OCI-M2 (cell line): ENCODE data around the gene FUT4.
"Not testable (repeated sequence)": the region's sequence is repeated elsewhere in the genome, so short reads cannot be mapped to it uniquely, and the experiment has no call there.

ENCODE experiments used
- DNase-seq: peaks from one replicate; lab custom pipeline; 2025; ENCODE audit not compliant: unreplicated experiment; lab: John Stamatoyannopoulos, UW

Gene FUT4

DNA sequence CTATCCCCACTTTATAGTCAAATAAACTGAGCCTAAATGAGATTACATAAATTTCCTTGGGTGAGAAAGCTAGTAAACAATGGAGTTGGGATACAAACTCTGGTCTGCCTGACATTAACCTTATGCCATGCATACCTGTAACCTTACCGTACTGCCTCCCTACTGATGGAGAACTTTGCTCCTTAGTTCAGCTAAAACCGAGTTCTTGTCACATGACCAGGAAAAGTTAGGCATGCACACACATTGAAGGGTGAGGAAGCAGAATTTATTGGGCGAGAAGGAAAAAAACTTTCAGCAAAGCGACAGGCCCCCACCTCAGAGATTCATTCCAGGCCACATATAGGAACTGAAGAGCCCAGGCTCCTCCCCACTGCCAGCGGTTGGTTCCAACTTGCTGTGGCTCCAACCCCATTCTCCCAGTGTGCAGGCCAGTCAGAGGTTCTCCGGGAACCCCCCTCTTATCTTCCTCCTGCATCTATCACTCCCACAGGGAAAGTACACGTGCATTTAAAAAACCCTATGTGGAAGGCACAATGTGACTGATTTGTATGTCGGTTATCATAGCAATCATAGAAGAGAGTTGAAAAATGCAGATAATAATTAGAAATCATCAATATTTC is 20.2 kb downstream of the FUT4 start:
- DNase-seq: no peak

DNA sequence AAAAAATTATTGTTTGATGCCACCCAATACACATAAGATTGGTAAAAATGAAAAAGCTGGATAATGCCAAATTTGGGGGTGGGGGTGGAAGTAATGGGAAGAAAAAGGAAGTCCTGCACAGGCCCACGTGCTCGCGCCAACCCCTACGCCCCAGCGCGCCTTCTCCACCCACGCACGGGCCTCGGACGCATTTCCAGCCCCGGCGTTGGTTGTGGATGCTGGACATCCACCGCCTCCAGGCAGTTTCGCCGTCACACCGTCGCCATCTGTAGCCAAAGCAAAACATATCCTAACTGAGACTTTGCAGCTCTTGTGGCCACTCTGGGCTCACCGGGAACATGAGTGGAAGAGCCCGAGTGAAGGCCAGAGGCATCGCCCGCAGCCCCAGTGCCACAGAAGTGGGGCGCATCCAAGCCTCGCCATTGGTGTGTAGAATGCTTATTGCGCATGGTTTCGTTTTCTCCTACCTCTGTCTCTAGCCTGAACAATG is 23.5 kb downstream of the FUT4 start, which contains the start of gene PIWIL4:
PIWIL4 (plus strand) TSS at position 188 of the 490 bp plus-strand sequence; CDS start at position 339, 151 bp downstream.
- no peak for DNase-seq

DNA sequence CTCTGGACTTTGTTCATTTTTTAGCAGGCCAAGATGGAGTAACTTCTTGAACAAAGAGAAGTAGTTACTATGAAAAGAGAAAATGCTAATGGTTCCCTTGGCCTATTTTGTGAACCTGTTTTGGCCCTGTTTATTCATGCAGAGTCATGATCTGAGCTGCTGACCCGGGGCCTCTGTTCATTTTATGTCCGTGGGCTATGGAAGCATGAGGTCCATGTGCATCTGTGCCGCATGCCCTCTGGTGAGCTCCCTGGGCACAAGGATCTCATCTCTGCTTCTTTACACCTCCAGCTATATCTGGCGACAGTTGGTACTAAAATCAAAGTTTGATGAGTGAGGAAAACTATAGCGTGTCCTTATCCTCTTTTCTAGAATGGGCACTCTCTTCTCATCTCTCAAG is 24.5 kb downstream of the FUT4 start:
- no peak for DNase-seq

DNA sequence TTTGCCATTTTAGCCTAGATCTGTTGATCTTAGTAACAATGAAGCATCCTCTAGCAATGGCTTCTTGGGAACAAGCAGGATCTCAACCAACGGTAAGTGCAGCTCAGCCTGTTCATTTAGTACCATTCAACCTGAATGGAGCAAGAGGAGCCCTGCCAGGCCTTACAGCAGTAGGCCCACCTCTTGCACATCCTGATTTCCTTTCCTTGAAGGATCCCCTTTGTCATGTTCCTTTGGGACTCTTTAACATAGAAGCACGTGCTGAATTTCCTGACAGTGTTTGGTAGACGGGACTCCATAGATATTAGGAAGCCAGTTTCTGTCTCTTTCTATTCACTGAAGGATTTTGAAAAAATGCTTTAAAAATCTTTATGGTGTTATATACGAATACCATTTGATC is 25.0 kb downstream of the FUT4 start:
- DNase-seq: no peak

DNA sequence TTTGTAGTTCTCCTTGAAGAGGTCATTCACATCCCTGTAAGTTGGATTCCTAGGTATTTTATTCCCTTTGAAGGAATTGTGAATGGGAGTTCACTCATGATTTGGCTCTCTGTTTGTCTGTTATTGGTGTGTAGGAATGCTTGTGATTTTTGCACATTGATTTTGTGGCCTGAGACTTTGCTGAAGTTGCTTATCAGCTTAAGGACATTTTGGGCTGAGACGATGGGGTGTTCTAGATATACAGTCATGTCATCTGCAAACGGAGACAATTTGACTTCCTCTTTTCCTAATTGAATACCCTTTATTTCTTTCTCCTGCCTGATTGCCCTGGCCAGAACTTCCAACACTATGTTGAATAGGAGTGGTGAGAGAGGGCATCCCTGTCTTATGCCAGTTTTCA is 29.3 kb downstream of the FUT4 start:
- not testable (repeated sequence) for DNase-seq

DNA sequence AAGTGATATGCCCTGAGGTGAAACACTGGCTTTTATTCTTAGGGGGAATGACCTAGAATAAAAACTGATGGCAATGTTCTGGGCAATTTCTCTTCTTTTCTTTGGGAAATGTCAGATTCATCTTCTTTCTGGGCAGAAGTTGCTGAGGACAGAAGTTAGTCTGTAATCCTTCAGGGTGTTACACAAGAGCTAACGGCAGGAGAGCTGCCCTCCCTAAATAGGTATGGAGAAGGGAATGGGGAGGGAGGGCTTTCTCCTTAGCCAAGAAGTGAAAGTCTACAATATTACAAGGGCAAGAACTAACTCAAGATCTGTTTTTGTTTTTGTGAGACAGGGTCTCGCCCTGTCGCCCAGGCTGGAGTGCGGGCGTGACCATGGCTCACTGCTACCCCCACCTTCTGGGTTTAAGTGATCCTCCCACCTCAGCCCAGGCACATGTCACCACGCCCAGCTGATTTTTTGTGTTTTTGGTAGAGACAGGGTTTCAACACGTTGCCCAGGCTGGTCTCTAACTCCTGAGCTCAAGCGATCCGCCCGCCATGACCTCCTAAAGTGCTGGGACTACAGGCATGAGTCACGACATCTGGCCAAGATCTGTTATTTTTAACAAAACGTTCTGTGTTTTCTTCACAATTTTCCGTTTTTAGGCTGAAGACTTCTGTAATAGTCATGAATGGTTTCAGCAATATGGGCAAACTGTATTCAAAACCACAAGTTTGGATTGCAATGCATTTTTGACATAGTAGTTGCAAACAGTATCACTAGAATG is 30.7 kb downstream of the FUT4 start:
- no peak for DNase-seq

DNA sequence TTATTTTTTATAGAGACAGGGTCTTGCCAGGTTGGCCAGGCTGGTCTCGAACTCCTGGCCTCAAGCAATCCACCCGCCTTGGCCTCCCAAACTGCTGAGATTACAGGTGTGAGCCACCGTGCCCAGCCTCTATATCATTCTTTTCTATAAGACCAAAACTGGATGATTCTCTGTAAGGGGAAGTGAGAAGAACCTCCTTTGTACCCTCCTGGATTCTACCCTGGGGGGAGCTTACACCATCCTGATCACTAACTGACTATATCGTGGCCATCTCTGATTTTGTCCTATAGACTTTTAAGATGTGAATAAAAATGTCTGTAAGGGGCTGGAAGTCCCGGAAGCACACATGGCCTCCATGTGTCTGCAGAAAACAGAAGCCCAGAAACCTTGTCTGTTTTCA is 32.6 kb downstream of the FUT4 start:
- DNase-seq: no peak

DNA sequence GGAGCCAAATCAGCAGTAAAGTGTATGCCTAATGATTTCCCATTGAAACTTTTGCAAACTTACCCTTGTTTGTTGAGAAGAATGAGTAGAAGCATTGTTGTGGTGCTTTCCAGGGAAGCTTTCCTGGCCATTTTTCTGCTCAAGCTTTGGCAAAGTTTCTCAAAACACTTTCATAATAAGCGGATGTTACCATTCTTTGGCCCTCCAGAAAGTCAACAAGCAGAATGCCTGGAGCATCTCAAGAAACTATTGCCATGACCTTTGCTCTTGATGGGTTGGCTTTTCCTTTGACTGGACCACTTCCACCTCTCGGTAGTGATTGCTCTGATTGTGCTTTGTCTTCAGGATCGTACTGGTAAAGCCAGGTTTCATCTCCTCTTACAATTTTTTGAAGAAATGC is 34.1 kb downstream of the FUT4 start:
- DNase-seq: no peak

DNA sequence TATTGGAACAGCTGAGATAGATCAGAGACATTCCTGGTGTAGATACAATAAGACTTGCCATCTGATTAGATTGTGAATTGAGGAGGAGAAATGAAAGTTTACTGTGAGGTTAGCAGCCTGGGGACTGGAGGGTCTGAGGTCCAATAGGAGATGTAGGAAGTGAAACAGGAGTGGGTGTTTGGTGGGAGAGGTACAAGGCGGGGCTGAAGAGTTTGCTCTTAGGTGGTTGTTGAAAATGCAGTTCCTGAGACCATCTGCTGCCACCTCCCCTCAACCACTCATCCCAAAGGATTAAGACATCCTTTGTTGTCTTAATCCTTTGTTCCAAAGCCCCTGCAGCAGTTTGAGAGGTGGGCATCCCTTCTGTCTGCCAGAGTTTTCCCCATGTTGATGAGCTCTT is 38.2 kb downstream of the FUT4 start:
- no peak for DNase-seq

DNA sequence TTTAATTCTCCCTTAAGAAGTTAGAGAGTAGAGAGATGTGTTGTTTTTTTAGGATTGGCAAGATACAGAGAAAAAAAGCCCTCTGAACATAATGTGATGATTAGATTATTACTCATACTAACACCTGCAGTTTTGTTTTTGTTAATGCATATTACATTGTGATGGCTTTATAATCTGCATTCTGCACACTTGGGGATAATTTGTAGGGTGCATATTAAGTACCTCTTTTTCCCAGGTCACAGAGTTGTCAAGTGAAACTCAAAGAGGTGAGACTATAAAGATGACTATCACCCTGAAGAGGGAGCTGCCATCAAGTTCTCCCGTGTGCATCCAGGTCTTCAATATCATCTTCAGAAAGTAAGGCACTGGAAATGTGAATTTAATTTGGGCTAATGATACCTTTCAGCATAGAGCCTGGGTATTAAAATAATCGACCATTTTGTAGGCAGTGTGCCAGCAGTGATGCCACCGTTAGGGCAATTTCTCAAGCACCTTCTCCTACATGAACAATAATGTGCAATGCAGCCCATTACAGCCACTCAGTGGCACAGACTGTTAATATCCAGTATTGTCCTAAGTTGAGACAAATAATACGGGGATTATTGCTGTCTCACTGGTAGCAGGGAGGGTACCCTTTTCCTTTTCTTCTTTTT is 39.6 kb downstream of the FUT4 start:
- DNase-seq: no peak

DNA sequence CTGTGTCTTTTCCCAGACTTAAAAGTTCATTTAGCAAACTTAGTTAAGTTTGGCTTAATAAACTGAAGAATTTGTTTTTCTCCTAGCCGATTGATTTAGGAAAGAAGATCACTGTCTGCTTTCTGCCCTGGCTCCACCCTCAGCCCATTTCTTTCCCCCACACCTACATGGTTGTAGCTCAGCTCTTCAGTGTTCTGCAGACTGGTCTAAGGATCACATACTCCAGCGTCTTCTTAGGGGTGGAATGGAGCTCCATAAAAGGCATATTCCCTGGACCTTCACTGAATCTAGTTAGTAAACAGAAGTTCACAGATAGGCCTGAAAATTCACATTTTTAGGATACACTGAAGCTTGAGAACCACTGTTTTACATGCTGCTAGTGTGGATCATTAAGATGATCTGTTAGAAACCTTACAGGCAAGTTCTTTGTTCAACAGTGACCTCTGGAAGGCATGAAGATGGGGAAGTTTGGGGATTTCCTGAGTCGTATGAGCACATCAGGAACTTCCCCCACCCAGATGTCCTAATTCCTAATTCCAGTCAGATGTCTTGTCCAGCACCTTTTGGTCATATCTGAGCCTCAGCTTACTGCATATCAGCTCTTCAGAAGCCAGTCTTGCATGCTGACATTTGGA is 40.3 kb downstream of the FUT4 start:
- DNase-seq: no peak

DNA sequence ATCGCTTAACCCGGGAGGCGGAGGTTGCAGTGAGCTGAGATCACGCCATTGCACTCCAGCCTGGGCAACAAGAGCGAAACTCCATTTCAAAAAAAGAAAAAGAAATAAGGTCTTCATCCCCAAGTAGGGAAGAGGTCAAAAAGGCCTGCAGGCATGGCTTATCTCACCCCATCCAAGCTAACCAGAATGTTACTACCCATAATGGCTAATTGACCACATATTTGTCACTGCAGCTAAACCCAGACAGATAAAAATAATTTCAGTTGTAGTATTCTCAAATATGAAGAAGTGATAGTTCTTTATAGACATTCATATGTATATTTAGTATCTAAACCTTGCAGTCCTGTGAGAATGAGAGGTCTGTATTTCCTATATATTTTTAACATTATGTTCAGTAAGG is 41.3 kb downstream of the FUT4 start:
- DNase-seq: no peak

DNA sequence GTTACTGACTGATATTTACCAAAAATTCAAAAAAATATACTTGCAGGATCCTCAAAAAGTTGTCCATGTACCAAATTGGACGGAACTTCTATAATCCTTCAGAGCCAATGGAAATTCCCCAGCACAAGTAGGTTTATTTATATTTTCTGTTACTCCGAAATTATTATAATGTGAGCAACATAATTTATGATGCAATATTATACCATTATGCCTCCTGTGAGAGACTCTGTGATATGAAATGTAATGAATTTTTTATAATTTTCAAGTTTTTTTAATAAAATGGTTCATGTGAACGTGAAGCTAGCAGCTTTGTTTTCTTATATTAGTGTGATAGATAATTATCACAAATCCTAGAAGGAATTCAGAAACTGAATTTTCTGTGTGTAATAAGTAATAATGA is 41.7 kb downstream of the FUT4 start:
- DNase-seq: no peak

DNA sequence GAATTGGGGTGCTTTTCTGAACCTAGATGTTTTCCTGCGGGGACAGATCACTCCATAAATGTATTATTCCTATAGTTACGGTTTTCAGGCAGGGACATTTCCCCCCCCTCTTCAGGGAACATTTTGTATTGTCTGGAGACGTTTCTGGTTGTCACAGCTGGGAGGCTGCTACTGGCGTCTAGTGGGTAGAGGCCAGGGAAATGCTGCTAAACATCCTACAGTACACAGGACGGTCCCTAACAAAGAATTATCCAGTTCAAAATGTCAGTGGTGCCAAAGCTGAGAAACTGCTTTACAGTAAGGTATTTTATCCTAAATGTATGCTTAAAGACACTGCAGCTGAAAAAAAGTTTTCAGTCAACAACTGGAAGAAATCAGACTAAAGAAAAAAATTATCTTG is 42.8 kb downstream of the FUT4 start:
- no peak for DNase-seq

DNA sequence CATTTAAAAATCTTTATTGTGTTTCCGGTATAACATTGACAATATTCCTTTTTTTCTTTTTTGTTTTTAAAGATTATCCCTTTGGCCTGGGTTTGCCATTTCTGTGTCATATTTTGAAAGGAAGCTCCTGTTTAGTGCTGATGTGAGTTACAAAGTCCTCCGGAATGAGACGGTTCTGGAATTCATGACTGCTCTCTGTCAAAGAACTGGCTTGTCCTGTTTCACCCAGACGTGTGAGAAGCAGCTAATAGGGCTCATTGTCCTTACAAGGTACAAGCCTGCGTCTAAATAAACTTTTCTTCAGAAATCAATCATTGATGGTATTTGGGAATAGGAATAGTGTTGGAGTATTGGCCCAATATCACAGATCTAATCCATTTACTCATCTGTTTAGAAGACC is 43.3 kb downstream of the FUT4 start:
- DNase-seq: no peak

DNA sequence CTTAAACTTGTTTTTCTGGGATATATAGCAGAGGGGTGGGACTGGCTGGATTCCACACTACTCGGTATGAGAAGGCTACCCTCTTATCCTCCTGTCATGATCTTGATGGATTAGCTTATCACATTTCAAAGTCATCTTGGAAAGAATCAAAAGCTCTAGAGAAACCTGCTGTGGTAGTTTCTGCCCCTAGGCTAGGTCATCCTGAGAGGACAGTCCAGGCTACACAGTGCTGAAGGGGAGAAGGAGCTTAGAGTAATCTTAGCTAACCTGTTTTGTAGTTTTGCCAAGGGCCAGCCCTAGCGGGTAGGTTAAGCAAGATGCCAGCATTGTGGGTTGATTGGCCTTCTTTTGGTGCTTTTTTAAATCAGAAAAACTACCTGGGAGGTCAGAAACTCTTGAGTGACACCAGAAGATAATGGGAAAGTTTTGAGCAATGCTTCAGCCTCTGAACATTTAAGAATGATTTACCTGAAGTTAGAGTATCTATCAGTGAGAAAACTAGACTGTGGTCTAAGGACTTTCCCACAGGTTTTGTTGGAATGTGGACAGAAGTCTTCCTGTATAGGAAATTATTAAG is 44.7 kb downstream of the FUT4 start:
- no peak for DNase-seq

DNA sequence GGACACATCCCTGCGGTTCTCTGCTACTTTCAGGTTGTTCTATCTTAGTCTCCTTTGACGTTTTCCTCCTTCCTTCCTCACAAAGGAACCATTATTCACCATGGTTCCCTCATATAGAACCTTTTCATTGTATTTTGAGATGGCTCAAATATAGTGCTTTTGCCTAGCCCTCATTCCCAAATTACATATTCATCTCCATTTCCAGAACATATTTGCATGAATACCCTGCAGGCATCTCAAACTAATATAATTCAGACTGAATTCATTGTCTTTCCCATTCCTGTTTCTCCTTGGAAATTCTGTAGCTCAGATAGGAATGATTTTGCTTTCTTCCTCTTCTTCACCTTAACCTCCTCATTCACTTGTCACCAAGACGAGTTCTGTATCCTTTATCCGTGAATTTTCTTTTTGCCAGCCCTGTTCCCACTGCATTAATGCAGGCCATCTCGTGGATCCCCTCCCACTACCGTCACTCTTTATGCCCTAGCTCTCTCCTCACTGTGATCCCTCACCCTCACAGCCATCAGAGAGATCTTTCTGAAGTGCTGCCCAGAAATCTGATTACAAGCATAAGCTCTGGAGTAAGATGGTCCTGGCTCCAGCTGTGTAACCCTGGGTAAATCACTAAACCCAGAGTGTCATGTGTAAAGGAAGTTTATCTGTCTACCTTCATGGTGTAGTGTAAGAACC is 46.8 kb downstream of the FUT4 start:
- no peak for DNase-seq

DNA sequence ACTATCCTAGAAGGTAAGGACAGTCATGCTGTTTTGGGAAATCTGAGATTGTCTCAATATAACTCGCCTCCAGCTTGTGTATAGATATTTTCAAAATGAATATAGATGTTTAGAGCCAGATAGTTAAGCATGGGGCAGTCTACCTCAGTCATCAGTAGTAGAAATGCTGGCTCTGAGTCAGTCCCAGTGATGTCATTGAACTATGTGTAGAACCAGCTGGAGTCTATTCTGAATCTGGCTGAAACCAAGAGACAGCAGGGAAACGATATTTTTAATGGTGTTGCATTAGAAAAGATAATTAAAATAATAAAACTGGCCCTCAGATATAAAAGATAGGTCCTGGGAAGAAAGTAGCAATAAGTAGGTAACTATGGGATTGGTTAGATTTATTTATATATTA is 49.3 kb downstream of the FUT4 start:
- DNase-seq: no peak

DNA sequence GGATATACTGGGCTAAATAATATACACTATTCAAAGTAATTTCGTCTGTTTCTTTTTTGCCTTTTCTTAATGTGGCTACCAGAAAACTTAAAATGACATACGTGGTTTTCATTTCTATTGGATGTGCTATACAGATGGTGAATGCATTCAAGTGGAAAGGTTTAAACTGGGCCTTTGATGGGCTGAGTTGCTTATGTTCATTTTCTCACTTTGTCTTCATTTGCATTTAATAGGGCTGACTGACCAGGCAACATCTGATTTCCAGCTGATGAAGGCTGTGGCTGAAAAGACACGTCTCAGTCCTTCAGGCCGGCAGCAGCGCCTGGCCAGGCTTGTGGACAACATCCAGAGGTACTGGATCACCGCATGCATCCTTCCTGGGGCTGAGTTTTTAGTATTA is 51.4 kb downstream of the FUT4 start:
- DNase-seq: no peak

DNA sequence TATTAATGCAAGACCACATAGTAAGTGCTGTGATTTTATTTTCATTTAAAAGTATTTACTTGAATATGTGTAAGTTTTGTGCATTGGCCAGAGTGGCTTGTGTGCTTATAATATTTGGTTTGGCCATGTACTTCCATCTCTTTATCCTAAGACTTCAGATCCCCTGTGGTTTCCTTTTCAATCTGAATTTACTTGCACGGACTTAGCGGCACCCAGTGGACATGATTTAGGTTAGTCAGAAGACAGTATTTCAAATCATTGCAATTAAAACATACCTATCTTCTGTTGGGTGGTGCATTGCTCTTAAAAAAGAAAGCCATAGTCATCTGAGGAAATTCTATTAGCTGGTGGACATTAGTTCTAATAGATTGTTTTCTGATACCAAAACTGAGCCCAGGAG is 54.2 kb downstream of the FUT4 start:
- DNase-seq: no peak
